Central memory CD8-positive, alpha-beta T cell (primary cell): ENCODE measurements around the gene PRODH2.

Experiments
- ATAC-seq: fragments of 150-1000 bp; cut with Tn5 transposase; replicated peaks from 2 replicates; pipeline ENCODE4 v1.10.0; 2022; ENCODE audit warnings: mild to moderate bottlenecking, moderate FRiP score, moderate number of reproducible peaks; ENCODE audit not compliant: poor library complexity, severe bottlenecking; ENCODE audit errors: extremely low read depth
- DNase-seq, 2 donors: peaks; one replicate each; pipeline ENCODE4 v3.0.0; 2021; ENCODE audit warnings: low spot score in 2 of 2
- H3K27ac Mint-ChIP-seq: one replicate; pipeline ENCODE4 v1.8.0; 2022; ENCODE audit warnings: low read depth, mild to moderate bottlenecking, moderate library complexity, mixed read lengths
- H3K27me3 Mint-ChIP-seq: one replicate; pipeline ENCODE4 v1.8.0; 2022; ENCODE audit warnings: mixed read lengths
- H3K36me3 Mint-ChIP-seq: one replicate; pipeline ENCODE4 v1.8.0; 2022; ENCODE audit warnings: mild to moderate bottlenecking, moderate library complexity, mixed read lengths; ENCODE audit not compliant: insufficient read depth
- H3K4me1 Mint-ChIP-seq: one replicate; pipeline ENCODE4 v1.8.0; 2022; ENCODE audit warnings: mixed read lengths
- H3K4me3 Mint-ChIP-seq: one replicate; pipeline ENCODE4 v1.8.0; 2022; ENCODE audit warnings: mild to moderate bottlenecking, moderate library complexity, mixed read lengths
- H3K9me3 Mint-ChIP-seq: one replicate; pipeline ENCODE4 v1.8.0; 2022; ENCODE audit warnings: mixed read lengths

The PRODH2 gene, protein sequence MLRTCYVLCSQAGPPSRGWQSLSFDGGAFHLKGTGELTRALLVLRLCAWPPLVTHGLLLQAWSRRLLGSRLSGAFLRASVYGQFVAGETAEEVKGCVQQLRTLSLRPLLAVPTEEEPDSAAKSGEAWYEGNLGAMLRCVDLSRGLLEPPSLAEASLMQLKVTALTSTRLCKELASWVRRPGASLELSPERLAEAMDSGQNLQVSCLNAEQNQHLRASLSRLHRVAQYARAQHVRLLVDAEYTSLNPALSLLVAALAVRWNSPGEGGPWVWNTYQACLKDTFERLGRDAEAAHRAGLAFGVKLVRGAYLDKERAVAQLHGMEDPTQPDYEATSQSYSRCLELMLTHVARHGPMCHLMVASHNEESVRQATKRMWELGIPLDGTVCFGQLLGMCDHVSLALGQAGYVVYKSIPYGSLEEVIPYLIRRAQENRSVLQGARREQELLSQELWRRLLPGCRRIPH

DNA sequence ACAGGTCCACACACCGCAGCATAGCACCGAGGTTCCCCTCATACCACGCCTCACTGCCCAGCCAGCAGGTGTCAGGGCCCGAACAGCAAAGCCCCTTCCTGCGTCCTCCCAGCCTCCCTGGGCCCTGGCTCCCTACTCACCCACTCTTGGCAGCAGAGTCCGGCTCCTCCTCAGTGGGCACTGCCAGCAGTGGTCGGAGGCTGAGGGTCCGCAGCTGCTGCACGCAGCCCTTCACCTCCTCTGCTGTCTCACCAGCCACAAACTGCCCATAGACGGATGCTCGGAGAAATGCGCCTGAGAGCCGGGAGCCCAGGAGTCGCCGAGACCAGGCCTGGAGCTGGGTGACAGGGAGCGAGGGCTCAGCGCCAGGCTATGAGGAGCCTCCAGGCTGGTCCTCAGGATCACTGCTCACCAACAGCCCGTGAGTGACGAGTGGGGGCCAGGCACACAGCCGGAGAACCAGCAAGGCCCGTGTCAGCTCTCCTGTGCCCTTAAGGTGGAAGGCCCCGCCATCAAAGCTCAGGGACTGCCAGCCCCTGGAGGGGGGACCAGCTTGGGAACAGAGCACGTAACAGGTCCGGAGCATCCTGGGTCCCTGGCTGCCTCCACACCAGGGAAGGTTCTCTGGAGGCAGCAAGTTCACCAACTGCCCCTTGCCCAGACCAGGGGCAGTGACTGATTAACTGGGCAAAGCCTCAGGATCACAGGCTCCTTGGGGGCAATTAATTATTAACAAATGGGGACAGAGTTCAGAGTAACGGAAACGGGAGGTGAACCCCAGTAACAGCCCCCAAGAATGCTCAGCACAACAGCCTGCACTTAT is at the start of gene PRODH2:
Gene PRODH2 (minus strand): TSS at position 626 of the 823 bp plus-strand sequence. CDS start 40 bp downstream, at position 586.
- H3K4me1 Mint-ChIP-seq: no peaks in the 10 kb centered on the region
- H3K27me3 Mint-ChIP-seq: peaks cover 39% of the 10 kb centered on the region
- H3K27ac Mint-ChIP-seq: no peak within 1 kb of the TSS
- peaks cover 1% of the 10 kb centered on the region for H3K36me3 Mint-ChIP-seq
- H3K4me3 Mint-ChIP-seq: no peak within 1 kb of the TSS
- no peak for ATAC-seq
- DNase-seq: no peak
- H3K9me3 Mint-ChIP-seq: no peaks in the 10 kb centered on the region

DNA sequence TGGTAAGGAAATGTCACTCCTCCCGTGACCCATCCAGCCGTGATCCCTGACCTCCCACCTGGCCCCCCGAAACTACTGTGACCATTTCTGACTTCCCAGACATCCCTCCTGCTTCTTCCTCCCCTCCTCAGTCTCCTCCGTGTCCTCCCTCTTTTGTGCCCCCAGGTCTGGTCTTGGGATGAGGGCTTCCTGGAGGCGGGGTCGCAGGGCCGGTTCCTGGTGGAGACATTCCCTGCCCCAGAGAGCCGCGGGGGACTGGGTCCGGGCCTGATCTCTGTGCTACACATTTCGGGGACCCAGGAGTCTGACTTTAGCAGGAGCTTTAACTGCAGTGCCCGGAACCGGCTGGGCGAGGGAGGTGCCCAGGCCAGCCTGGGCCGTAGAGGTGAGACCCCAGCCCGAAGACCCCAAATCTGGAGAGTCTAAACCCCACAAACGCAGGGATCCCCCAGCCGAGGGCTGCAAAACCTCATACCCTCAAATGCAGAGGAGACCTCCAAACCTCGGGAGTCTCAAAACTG is 49.1 kb upstream of the PRODH2 start:
- no peak overlapping the region for H3K27ac Mint-ChIP-seq
- ATAC-seq (no peak), DNase-seq (no peak)
- H3K27me3 Mint-ChIP-seq: peaks cover 61% of the 10 kb centered on the region
- no peak overlapping the region for H3K4me3 Mint-ChIP-seq
- H3K4me1 Mint-ChIP-seq: peaks cover 4% of the 10 kb centered on the region
- no peaks in the 10 kb centered on the region for H3K9me3 Mint-ChIP-seq
- peaks cover 2% of the 10 kb centered on the region for H3K36me3 Mint-ChIP-seq

GRCh38 chr19:35860818-35861639 is 48.4 kb upstream of the PRODH2 start:
- DNase-seq (no peak), ATAC-seq (no peak)
- Mint-ChIP-seq H3K4me3 (no peak overlapping the region), H3K27me3 (peaks cover 54% of the 10 kb centered on the region), H3K36me3 (peaks cover 2% of the 10 kb centered on the region), H3K9me3 (no peaks in the 10 kb centered on the region), H3K27ac (no peak overlapping the region), H3K4me1 (peaks cover 6% of the 10 kb centered on the region)

DNA sequence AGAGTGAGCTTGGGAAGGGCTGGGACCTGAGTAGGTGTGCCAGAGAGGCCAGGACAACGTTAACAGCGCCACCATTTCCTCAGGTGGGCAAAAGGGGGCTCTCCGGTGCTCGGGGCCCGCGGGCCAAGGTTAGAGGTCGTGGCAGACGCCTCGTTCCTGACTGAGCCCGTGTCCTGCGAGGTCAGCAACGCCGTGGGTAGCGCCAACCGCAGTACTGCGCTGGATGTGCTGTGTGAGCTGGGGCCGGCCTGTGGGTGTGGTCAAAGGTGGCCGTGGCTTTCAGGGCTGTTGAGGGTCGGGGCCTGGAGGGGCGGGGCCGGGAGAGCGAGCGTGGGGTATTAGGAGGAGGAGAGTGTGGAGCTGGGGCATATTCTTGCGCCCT is 47.8 kb upstream of the PRODH2 start:
- Mint-ChIP-seq H3K27me3 (peaks cover 54% of the 10 kb centered on the region), H3K4me1 (peaks cover 6% of the 10 kb centered on the region), H3K27ac (no peak overlapping the region), H3K4me3 (no peak overlapping the region), H3K9me3 (no peaks in the 10 kb centered on the region), H3K36me3 (peaks cover 2% of the 10 kb centered on the region)
- DNase-seq (no peak), ATAC-seq (no peak)

GRCh38 chr19:35859414-35859813 is 46.8 kb upstream of the PRODH2 start:
- DNase-seq (no peak), ATAC-seq (no peak)
- peaks cover 6% of the 10 kb centered on the region for H3K4me1 Mint-ChIP-seq
- H3K9me3 Mint-ChIP-seq: no peaks in the 10 kb centered on the region
- H3K27me3 Mint-ChIP-seq: peaks cover 57% of the 10 kb centered on the region
- H3K4me3 Mint-ChIP-seq: no peak overlapping the region
- no peak overlapping the region for H3K27ac Mint-ChIP-seq
- peaks cover 2% of the 10 kb centered on the region for H3K36me3 Mint-ChIP-seq

DNA sequence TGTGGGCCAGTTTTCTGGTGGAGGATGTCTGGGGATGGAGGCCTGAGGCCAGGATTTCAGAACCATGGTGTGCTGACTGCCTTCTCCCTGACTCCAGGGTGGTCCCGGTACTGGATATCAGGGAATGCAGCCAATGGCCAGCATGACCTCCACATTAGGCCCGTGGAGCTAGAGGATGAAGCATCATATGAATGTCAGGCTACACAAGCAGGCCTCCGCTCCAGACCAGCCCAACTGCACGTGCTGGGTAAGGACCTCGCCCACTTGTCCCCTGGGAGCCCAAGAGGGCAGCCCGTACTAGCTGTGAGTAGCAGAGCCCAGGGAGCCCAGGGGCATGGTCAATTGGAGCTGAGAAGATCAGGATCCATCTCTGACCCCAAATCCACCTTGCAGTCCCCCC is 45.7 kb upstream of the PRODH2 start:
- Mint-ChIP-seq H3K27ac (no peak overlapping the region), H3K4me1 (peaks cover 6% of the 10 kb centered on the region)

DNA sequence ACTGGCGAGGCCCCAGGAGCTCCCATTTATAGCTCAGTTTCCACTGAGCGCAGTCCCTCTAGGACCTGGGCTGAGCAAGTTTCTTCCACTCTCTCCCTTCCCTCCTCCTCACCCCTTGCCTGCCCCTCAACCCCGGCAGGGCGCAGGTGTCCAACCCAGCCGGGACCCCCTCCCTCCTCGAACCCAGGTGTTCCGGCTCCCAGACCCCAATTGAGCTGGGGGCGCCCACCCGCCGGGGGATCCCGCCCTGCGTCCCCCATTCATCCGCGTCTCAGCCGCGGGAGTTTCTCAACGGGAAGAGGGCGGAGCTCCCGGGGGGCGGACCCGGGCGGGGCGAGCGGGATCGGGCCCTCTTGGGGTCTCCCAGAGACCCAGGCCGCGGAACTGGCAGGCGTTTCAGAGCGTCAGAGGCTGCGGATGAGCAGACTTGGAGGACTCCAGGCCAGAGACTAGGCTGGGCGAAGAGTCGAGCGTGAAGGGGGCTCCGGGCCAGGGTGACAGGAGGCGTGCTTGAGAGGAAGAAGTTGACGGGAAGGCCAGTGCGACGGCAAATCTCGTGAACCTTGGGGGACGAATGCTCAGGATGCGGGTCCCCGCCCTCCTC is 44.0 kb upstream of the PRODH2 start, which contains the start of gene KIRREL2:
Gene KIRREL2 (plus strand): TSS at position 366 of the 604 bp plus-strand sequence. CDS start 209 bp downstream, at position 575.
- no peak for DNase-seq
- peak; percentile 49 for ATAC-seq
- Mint-ChIP-seq H3K27ac (peak within 1 kb of the TSS; percentile 38), H3K36me3 (peaks cover 2% of the 10 kb centered on the region), H3K4me1 (peaks cover 6% of the 10 kb centered on the region), H3K4me3 (peak within 1 kb of the TSS; percentile 76), H3K27me3 (peaks cover 69% of the 10 kb centered on the region), H3K9me3 (no peaks in the 10 kb centered on the region)

More for the DNA sequence above, 45.7 kb upstream of the PRODH2 start:
- Mint-ChIP-seq H3K27me3 (peaks cover 66% of the 10 kb centered on the region), H3K36me3 (peaks cover 2% of the 10 kb centered on the region), H3K4me3 (no peak overlapping the region), H3K9me3 (no peaks in the 10 kb centered on the region)
- no peak for DNase-seq
- no peak for ATAC-seq

DNA sequence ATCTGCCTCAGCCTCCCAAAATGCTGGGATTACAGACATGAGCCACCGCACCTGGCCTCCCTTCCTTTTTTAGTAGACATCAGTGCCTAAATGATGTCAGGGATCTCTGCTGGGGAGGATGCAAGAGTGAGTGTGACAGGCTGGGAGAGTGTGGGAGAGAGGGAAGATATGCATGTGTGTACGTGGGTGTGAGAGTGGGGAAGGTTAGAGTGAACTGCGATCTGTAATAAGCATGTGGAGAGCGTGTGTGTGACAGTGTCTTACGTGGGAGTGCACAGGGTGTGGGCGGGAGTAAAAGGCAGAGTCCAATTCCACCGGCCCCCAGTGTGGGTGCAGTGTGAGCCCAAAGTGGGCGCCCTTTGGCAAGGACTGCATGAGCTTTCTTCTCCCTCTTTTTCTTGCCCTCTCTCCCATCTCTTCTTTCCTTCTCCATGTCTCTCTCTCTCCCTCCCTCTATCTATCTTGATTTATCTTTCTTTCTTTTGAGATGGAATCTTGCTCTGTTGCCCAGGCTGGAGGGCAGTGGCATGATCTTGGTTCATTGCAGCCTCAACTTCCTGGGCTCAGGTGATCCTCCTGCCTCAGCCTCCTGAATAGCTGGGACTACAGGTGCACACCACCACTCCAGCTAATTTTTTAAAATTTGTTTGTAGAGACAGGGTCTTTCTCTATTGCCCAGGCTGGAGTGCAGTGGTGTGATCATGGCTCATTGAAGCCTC is 40.6 kb upstream of the PRODH2 start:
- no peak overlapping the region for H3K4me3 Mint-ChIP-seq
- ATAC-seq (no peak), DNase-seq (no peak)
- H3K4me1 Mint-ChIP-seq: peaks cover 6% of the 10 kb centered on the region
- H3K36me3 Mint-ChIP-seq: no peaks in the 10 kb centered on the region
- H3K27ac Mint-ChIP-seq: no peak overlapping the region
- H3K9me3 Mint-ChIP-seq: no peaks in the 10 kb centered on the region
- H3K27me3 Mint-ChIP-seq: peaks cover 73% of the 10 kb centered on the region

- Mint-ChIP-seq H3K36me3 (peaks cover 2% of the 10 kb centered on the region), H3K27me3 (peaks cover 78% of the 10 kb centered on the region), H3K27ac (no peak within 1 kb of the TSS), H3K4me1 (peaks cover 6% of the 10 kb centered on the region), H3K4me3 (no peak within 1 kb of the TSS), H3K9me3 (no peaks in the 10 kb centered on the region)
- DNase-seq: no peak
- no peak for ATAC-seq
Observed at GRCh38 chr19:35852029-35852780, 39.6 kb upstream of the PRODH2 start, which contains the start of gene NPHS1. Gene NPHS1, minus strand, starts transcription at chr19:35852504. Its CDS starts 667 bp downstream, at chr19:35851837.

DNA sequence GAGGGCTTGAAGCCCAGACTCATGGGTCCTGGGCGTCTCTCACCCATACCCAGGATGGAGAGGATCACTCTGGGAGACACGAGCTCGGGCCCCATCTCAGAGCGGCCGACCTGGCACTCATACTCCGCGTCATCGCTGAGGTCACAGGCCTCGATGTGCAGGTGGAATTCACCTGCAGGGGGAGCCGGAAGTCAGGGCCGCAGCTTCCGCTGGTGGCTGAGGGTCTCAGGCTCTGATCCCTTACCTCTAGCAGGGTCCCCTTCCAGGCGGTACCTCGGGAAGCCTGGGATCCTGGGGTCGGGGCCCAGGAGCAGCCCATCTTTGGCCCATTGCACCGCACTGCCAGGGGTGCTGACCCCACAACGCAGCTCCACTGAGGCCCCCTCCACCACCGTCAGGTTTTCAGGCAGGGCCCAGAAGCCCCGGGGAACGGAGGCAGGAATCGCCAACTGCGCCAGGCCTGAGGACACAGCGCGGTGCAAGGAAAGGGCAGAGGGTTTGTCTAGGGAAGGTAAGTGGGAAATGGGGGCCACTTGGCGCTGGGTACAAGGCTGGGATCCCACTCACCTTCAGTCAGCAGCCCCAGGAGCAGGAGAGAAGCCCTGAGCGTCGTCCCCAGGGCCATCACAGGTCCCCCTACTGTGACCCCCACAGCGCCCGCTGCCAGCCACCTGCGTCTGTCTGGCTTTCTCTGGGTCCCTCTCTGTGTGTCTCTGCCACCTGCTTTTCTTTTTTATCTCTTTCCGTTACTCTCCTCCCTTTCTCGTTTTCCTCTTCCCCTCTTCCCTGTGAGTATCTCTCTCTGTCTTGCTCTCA is 38.8 kb upstream of the PRODH2 start:
- ATAC-seq (no peak), DNase-seq (no peak)
- no peak overlapping the region for H3K27ac Mint-ChIP-seq
- no peak overlapping the region for H3K4me3 Mint-ChIP-seq
- peaks cover 86% of the 10 kb centered on the region for H3K27me3 Mint-ChIP-seq
- peaks cover 2% of the 10 kb centered on the region for H3K4me1 Mint-ChIP-seq
- no peaks in the 10 kb centered on the region for H3K9me3 Mint-ChIP-seq
- H3K36me3 Mint-ChIP-seq: peaks cover 2% of the 10 kb centered on the region
